Subcutaneous abdominal adipose tissue (tissue), 5 donors: ENCODE results near the gene FBXO10.
"Not testable (repeated sequence)": the region's sequence is repeated elsewhere in the genome, so short reads cannot be mapped to it uniquely, and the experiment has no call there.

ENCODE experiments used
- H3K27ac ChIP-seq: one replicate; pipeline ENCODE4 v1.7.0; 2013; ENCODE audit warnings: low read depth, mild to moderate bottlenecking, inconsistent platforms, low read length, moderate library complexity
- H3K27me3 ChIP-seq, 5 donors: one replicate each; pipeline ENCODE4 v1.7.0; 2013; ENCODE audit warnings: low read length in 5 of 5, inconsistent platforms in 1 of 5; ENCODE audit not compliant: control insufficient read depth in 5 of 5, insufficient read depth in 4 of 5
- H3K36me3 ChIP-seq, 5 donors: one replicate each; pipeline ENCODE4 v1.7.0; 2013; ENCODE audit warnings: low read length in 5 of 5; ENCODE audit not compliant: control insufficient read depth in 5 of 5, insufficient read depth in 5 of 5
- H3K4me1 ChIP-seq, 5 donors: one replicate each; pipeline ENCODE4 v1.7.0; 2013; ENCODE audit warnings: low read length in 5 of 5, mild to moderate bottlenecking in 3 of 5, moderate library complexity in 1 of 5; ENCODE audit not compliant: control insufficient read depth in 5 of 5, insufficient read depth in 5 of 5
- H3K4me3 ChIP-seq, 5 donors: one replicate each; pipeline ENCODE4 v1.7.0; 2013; ENCODE audit warnings: low read length in 5 of 5, low read depth in 1 of 5
- H3K9ac ChIP-seq, 5 donors: one replicate each; pipeline ENCODE4 v1.7.0; 2013; ENCODE audit warnings: low read length in 5 of 5, mild to moderate bottlenecking in 4 of 5, moderate library complexity in 3 of 5
- H3K9me3 ChIP-seq, 5 donors: one replicate each; pipeline ENCODE4 v1.7.0; 2013; ENCODE audit warnings: low read length in 5 of 5; ENCODE audit not compliant: control insufficient read depth in 5 of 5
- donor health status: healthy.
- donor health status: healthy.
- donor health status: healthy.
- donor health status: healthy.
- donor health status: healthy.

Gene FBXO10

GRCh38 chr9:37521111-37521510 is 55.1 kb downstream of the FBXO10 start:
- Histone ChIP-seq H3K27ac (no peak overlapping the region), H3K36me3 (peaks cover 3 to 72% (median 57%) of the 10 kb centered on the region in 5 donors), H3K4me1 (no peaks in the 10 kb centered on the region), H3K9me3 (no peaks in the 10 kb centered on the region), H3K27me3 (no peaks in the 10 kb centered on the region), H3K9ac (no peak overlapping the region), H3K4me3 (no peak overlapping the region)

- Histone ChIP-seq H3K4me1 (no peaks in the 10 kb centered on the region), H3K27me3 (no peaks in the 10 kb centered on the region), H3K36me3 (peaks cover 3 to 73% (median 57%) of the 10 kb centered on the region in 5 donors), H3K4me3 (no peak overlapping the region), H3K27ac (no peak overlapping the region), H3K9ac (no peak overlapping the region), H3K9me3 (no peaks in the 10 kb centered on the region)
Measured at GRCh38 chr9:37520641-37521040, 55.5 kb downstream of the FBXO10 start.

- H3K4me1 ChIP-seq: no peaks in the 10 kb centered on the region
- H3K9ac ChIP-seq: no peak overlapping the region
- H3K9me3 ChIP-seq: no peaks in the 10 kb centered on the region
- no peak overlapping the region for H3K4me3 ChIP-seq
- peaks cover 3 to 64% (median 50%) of the 10 kb centered on the region in 5 donors for H3K36me3 ChIP-seq
- no peaks in the 10 kb centered on the region for H3K27me3 ChIP-seq
- no peak overlapping the region for H3K27ac ChIP-seq
Measured at GRCh38 chr9:37517923-37518322, 58.3 kb downstream of the FBXO10 start.

GRCh38 chr9:37515620-37516258 is 60.4 kb downstream of the FBXO10 start:
- no peak overlapping the region for H3K9ac ChIP-seq
- no peak overlapping the region for H3K27ac ChIP-seq
- peaks cover 0 to 58% (median 36%) of the 10 kb centered on the region in 5 donors for H3K36me3 ChIP-seq
- no peak overlapping the region for H3K4me3 ChIP-seq
- H3K9me3 ChIP-seq: no peaks in the 10 kb centered on the region
- H3K27me3 ChIP-seq: no peaks in the 10 kb centered on the region
- H3K4me1 ChIP-seq: no peaks in the 10 kb centered on the region

GRCh38 chr9:37514999-37515398 is 61.2 kb downstream of the FBXO10 start:
- Histone ChIP-seq H3K4me3 (no peak overlapping the region), H3K9ac (no peak overlapping the region), H3K27ac (no peak overlapping the region), H3K36me3 (peaks cover 0 to 56% (median 34%) of the 10 kb centered on the region in 5 donors), H3K9me3 (no peaks in the 10 kb centered on the region), H3K4me1 (no peaks in the 10 kb centered on the region), H3K27me3 (no peaks in the 10 kb centered on the region)

GRCh38 chr9:37514415-37514814 is 61.8 kb downstream of the FBXO10 start:
- H3K27me3 ChIP-seq, H3K4me3 ChIP-seq, H3K4me1 ChIP-seq, H3K27ac ChIP-seq, H3K9ac ChIP-seq, H3K9me3 ChIP-seq: not testable (repeated sequence)
- peaks cover 0 to 51% (median 35%) of the 10 kb centered on the region in 5 donors for H3K36me3 ChIP-seq

GRCh38 chr9:37512437-37512836 is 63.7 kb downstream of the FBXO10 start:
- no peaks in the 10 kb centered on the region for H3K9me3 ChIP-seq
- H3K27ac ChIP-seq: no peak overlapping the region
- H3K9ac ChIP-seq: no peak overlapping the region
- H3K4me1 ChIP-seq: peaks cover 4 to 19% (median 15%) of the 10 kb centered on the region in 5 donors
- no peak overlapping the region for H3K4me3 ChIP-seq
- no peaks in the 10 kb centered on the region for H3K27me3 ChIP-seq
- peaks cover 0 to 48% (median 34%) of the 10 kb centered on the region in 5 donors for H3K36me3 ChIP-seq

GRCh38 chr9:37511016-37512010 is 64.9 kb downstream of the FBXO10 start:
- no peak overlapping the region for H3K4me3 ChIP-seq
- no peak overlapping the region for H3K9ac ChIP-seq
- no peak overlapping the region for H3K27ac ChIP-seq
- H3K27me3 ChIP-seq: no peaks in the 10 kb centered on the region
- peaks cover 0 to 46% (median 33%) of the 10 kb centered on the region in 5 donors for H3K36me3 ChIP-seq
- peaks cover 4 to 29% (median 18%) of the 10 kb centered on the region in 5 donors for H3K4me1 ChIP-seq
- no peaks in the 10 kb centered on the region for H3K9me3 ChIP-seq

GRCh38 chr9:37510053-37510452 is 66.1 kb downstream of the FBXO10 start:
- Histone ChIP-seq H3K4me1 (peaks cover 4 to 29% (median 18%) of the 10 kb centered on the region in 5 donors), H3K36me3 (peaks cover 0 to 38% (median 29%) of the 10 kb centered on the region in 5 donors)
- not testable (repeated sequence) for H3K9ac ChIP-seq, H3K4me3 ChIP-seq, H3K27me3 ChIP-seq, H3K27ac ChIP-seq, H3K9me3 ChIP-seq

- Histone ChIP-seq H3K36me3 (peaks cover 0 to 41% (median 33%) of the 10 kb centered on the region in 5 donors), H3K27ac (no peak overlapping the region), H3K27me3 (no peaks in the 10 kb centered on the region), H3K9me3 (no peaks in the 10 kb centered on the region), H3K4me1 (peaks cover 4 to 29% (median 18%) of the 10 kb centered on the region in 5 donors), H3K4me3 (no peak overlapping the region), H3K9ac (peak overlapping the region in 2 of 5 donors; percentile 1 to 63)
Measured at GRCh38 chr9:37509536-37509935, 66.6 kb downstream of the FBXO10 start.
